Hematopoietic multipotent progenitor cell (in vitro differentiated cells): ENCODE data around the gene LIPG. TPM values are rescaled to one million over a fixed set of nuclear protein-coding genes. Genes with fewer than 3 reads are reported as not detected.

Experiments used
- DNase-seq, 3 donors: peaks; one replicate each; pipeline ENCODE4 v3.0.0-alpha.2; 2011 to 2015; ENCODE audit warnings: low read depth in 2 of 3, low spot score in 2 of 3
- total RNA-seq: library from RNA; depleted of rRNA; stranded (reverse); fragments of >200 nt; gene quantifications from one replicate; pipeline ENCODE4 v1.2.3, GENCODE V29; 2012

The LIPG gene
- total RNA-seq, 1 donor = under 0.01 TPM

GRCh38 chr18:49630246-49630699 lies 68.4 kb downstream of the LIPG start:
- DNase-seq = no peak

DNA sequence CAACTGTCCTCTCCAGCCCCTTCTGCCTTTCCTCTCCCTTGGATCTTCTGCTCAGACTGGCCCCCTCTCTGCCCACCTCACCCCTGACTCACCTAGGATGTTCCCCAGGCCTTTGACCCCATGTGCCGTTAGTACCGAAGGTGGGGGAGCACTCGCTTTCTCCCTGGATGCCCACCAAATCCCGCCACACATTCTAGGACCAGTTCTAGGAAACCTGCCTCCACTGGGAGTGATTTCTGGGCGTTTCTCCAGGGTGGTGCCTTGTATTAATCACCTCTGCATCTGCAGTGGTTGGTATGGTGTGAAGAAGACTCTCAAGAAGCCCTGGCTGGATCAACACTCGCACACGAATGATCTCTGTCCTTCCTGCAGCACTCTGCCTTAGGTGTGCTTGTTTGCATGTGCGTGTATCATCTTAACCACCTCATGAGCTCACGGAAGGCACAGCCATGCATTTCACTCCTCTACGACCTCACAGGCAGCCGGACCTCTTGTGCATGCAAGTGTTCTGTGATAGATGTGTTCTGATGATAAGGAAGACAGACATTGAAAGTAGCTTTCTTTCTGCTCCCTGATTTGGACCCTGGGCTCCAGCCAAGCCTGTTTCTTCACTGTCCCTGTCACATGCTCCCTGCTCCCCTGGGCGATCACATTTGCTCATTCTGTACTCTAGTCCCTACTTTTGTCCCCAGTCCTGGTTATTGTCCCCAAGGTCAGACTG lies 69.4 kb downstream of the LIPG start:
- DNase-seq = no peak

DNA sequence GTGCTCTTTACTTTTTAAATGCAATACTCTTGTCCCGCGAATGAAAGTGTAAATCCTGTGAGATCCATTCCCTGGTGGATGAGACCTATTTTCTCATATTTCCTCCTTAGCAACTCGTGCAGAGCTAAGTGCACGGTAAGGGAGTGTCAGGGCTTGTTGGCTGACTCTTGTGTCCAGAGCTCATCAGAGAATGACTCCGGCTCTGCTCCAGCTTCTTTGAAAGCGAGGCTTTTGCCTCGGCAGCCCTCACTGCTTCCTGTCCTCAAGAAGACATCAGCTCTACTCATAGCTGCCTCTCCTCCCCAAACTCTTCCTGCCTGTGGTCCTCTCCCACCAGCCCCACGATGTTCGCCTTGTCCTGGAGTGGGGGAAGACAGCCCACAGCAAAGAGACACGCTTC lies 70.7 kb downstream of the LIPG start:
- no peak for DNase-seq

DNA sequence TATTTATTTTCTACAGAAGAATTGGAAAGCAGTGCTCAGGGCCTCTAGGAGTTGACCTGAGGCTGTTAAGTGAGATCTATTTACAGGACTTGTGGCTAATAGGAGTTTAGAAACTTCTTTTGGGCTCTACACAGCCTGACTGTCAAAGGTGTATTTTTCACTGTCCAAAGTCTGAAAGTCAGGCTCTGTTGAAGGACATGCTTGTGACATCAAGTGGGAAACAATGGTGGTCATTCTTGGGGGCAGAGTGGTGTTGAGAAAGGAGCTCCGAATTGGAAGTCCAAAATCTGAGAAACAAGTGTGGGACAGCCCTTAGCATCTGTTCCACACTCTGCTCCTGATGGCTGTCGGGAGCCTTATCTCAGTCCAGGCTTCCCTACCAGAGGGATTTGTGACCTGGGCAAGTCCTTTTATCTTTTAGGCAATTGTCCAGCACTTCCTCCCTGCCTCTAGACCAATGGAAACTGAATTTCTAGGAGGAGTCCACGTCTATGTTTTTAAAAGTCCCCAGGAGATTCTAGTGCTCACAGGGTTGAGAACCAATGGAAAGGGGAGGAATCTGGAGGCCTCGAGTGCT lies 76.4 kb downstream of the LIPG start:
- DNase-seq = no peak

DNA sequence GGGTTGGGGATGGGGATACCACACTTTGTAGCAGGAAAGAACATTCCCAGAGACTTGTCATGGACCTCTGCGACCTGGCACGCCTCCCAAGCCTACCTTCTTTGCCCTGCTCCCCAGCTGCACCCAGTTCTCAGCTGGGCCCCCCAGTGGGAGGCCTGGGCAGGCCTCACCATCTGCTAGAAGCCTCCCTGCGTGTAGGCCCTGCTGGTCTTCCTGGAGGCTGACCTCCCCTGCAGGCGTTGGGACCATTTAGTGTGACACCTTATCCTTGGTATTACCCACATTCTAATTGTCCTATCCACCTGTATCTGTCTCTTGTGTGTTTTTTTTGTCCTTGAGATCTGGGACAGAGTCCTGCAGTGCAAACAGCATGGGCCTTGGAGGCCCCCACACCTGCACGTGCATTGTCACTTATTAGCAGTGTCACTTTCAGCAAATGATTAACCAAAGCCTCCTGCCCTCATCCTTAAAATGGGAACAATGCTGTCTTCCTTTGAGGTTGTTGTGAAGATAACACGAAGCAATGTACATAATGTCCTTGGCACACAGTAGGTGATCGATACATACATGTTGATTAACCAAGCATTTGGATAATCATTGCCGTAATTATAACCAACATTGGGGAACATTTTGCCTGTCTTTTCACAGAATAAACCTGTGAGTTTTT lies 77.2 kb downstream of the LIPG start:
- no peak for DNase-seq

DNA sequence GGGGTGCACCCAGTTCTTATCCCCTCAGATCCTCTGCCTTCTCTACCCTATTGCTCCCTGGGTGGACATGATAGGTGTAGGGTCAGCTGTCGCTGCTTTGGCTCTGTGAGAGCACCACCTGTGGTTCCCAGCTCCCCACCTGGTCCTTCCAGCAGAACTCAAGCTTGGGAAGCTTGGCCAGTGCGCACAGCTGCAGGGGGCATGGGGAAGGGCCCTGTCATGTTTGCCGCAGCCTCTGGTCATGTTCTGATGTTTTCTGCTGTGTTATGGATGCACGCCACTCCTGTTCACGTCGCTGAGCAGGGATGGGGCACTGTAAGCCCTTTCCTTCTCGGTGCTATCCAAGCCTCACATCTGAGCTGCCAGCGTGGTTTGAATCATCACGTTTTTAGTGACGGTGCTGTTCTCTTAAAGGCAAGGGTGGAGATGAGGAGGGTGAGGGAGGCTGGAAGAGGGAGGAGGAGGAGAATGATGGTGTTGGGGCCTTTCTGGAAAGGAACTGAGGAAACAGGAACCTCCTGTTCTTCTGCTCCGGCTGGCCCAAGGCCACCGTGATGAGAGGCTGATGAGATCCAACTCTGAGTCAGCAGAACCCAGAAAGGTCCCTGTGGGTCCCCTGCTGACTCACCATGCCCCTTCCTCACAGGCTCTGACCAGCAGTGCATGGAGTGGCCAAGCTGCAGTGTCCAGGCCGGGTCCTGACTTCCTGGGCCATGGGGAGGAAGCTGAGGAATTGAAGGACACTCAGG lies 78.0 kb downstream of the LIPG start:
- no peak for DNase-seq

- no peak for DNase-seq
Measured at GRCh38 chr18:49640741-49641140, 78.9 kb downstream of the LIPG start.

DNA sequence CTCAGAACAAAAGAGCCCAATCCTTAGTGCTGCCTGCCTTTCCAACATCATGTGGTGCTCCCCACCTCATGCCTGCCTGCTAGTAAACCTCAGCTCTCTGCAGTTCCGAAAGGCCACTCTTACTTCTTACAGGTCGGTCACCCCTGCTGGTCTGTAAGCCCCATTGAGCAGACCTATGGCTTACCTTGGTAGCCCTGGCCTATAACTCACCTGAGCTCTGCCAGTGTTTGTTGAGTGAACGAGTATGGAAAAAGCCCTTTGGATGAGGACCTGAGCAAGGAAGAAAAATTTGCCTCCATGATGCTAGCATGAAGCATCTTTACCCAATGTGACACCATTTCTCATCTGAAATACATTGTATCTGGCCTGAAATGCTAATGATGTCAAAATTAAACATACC lies 83.3 kb downstream of the LIPG start:
- DNase-seq = no peak

DNA sequence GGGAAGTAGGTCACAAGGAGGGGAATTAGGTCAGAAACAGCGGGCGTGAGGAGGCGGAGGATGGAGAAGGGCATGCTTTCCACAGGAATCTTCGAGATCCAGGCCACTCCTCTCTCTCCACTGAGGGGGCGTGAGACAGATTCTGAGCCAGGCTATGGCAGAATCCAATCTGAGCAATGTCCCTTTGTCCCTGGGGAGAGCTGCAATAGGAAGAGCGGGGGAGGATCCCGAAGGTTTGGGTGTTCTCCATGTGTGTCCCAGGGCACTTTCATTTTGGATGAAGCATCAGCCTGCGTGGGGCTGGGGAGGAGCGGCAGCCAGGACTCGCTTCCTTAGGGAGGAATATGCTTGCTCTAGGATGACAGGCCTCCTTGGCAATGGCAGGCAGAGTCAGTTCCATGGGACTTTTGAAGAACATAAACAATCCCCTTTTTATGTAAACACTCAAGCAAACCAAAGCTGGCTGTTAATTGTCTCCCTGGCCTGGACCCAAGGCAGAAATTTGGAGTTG lies 84.0 kb downstream of the LIPG start:
- DNase-seq = no peak

GRCh38 chr18:49646873-49647272 lies 85.0 kb downstream of the LIPG start:
- no peak for DNase-seq

DNA sequence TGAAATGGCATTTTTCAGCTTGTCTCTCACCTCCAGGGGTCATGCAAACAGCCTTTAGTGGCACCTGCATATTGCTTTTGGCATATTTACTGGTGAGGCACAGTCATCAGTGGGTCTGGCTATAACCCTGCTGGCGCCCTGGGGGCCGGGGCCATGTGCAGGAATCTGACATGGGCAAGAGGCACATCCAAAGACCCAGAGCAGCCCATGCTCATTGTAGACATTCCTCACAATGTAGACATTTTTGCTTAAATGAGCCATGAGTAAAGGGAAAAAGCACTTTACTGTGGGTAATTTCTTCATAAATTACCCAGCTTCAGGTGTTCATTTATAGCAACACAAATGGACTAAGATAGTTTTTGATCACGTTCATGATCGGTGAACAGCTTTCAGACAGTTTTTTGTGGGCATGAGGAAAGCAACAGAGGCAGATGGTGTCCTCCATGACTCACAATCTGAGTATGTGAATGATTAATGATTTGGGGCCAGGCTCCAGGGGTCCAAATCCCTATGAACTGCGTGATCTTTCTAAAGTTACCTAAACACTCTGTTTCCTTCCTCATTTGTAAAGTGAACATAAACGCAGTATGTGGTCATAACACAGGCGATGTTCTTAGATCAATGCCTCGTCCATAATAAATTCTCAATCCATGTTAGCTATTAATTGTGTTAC lies 85.8 kb downstream of the LIPG start:
- no peak for DNase-seq

DNA sequence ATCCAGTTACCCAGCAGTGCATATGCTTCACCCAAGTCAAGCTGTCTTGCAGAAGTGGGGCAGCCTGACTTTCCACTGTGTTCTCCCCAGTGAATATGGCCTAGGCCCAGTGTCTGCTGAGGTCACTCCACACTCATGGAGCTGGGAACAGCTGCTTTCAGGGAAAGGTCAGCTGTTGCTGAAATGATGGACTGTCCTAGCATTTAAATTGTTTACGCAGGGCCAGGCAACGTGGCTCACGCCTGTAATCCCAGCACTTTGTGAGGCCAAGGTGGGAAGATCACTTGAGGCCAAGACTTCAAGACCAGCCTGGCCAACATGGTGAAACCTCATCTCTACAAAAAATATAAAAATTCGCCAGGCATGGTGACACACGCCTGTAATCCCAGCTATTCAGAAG lies 86.5 kb downstream of the LIPG start:
- no peak for DNase-seq

Other genes with a start within 250 kb of the LIPG start
- 78.6 TPM for gene DYM, start 101.4 kb upstream of the LIPG start, total RNA-seq
- 4.3 TPM for gene C18orf32, start 74.8 kb upstream of the LIPG start, total RNA-seq
- 2,169 TPM for gene RPL17, start 69.6 kb upstream of the LIPG start, total RNA-seq